GM19452 (cell line): ENCODE results near the gene KRTAP1-5.
"Not testable (repeated sequence)": the region's sequence is repeated elsewhere in the genome, so short reads cannot be mapped to it uniquely, and the experiment has no call there.

ENCODE experiments used
- ATAC-seq: cut with Tn5 transposase; IDR thresholded peaks from one replicate; pipeline ENCODE4 v1.9.1; 2021; ENCODE audit not compliant: unreplicated experiment

Gene KRTAP1-5

DNA sequence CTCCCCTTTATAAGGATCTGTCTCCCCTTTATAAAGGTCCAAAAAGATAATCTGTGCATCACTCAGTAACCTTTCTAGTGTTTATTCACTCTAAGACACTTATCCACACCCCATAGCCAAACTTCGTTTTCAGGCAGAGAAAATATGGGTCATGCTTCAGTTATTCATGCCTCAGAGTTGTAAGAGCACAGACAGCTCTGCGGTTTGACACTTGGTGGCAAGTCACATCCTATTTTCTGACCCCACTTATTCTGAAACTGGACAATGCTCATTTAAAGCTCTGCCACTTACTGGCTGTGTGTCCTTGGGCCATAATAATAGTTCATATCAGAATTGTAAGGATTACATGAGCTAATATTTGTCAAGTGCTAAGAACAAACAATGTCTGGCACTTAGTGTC is 22.1 kb upstream of the KRTAP1-5 start:
- ATAC-seq, result no peak

DNA sequence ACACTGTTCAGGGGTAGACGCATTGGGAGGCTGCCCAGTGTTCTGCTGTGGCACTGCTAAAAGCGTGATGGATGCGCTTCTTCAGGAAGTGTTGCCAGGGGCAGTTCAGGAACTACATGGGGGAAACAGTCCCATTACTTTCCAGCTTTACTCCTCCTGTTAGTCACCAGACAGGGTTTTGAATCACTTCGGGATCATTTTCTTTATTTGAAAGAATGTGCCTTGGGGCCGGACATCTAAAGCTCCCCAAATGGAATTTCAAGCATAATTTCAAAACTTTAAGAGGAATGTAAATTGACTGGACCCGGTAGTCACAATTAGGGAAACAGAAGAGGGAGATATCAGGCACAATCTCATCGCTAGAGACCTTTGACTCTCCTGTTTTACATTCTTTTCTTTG is 21.4 kb upstream of the KRTAP1-5 start:
- no peak for ATAC-seq

DNA sequence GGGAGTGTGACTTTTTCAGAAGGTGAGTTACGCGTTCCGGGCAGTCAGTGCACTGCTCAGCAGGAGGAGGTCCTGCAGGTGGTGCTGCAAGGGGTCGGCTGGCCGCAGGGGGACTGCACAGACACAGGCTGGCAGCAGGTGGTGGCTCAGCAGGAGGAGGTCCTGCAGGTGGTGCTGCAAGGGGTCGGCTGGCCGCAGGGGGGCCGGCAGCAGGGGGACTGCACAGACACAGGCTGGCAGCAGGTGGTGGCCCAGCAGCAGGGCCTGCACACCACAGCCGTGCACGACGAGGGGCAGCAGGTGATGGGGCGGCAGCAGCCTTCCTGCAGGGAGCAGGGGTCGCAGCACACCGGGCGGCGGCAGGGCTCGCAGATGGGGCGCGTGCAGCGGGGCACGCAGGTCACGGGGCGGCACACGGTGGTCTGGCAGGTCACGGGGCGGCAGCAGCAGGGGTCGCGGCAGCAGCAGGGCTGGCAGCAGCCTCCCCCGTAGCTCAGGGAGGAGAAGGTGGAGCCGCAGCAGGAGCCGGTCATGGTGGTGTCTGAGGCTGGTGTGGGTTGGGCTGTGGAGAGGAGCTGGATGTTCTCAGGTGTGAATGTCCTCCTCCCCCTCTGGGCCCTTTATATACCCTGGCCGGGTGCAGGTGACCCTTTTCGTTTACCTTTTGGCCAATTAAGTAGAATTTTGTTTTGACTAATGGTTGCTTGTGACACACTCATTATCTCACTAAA is 19.9 kb upstream of the KRTAP1-5 start, which contains the start of gene KRTAP2-1:
Gene KRTAP2-1 (minus strand): TSS at position 582 of the 731 bp plus-strand sequence. CDS start 49 bp downstream, at position 533.
- ATAC-seq, result not testable (repeated sequence)

DNA sequence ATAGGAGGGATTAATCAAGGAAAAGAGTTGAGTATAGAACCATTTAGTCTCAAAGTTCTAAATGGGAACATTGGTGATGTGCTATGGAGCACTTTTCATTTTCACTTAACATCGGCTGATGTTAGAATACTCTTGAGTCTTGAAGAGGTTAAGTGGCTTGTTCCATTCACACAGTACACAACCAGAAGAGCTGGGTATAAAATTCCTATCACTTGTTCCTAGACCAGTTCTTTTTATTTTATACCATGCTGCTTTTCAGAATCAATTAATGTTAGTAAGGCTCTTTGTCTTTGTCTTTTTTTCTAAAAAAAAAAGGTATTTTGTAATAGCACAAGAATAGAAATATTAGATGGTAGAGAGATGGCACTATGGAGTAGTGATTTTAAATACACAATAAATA is 15.9 kb upstream of the KRTAP1-5 start:
- ATAC-seq, result no peak

DNA sequence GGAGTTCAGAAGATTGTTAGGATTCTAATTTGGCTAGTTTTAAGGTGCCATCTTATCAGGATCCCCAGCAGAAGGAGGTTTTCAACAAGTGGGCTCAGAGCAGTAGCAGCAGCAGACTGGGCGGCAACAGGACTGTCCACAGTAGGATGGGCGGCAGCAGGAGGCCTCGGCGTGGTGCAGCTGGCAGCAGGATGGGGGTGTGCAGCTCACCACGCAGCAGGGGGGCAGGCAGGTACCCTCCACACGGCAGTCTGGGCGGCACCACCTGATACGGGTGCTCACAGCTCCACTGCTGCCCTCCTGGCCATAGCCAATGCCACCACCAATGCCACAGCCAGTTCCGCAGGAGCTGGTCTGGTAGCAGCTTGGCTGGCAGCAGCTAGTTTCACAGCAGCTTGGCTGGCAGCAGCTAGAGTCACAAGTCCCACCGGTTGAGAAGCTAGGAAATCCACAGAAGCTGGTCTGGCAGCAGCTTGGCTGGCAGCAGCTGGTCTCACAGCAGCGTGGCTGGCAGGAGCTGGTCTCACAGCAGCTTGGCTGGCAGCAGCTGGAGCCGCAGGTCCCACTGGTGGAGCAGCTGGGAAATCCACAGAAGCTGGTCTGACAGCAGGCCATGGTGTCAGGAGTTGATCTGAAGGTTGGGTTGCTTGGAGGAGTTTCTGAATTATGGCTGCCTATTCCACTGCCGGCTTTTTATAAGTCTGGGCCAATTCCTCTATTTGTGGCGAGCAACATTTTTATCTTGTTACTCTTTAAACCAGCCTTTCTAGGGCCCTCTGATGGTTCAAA is 14.0 kb upstream of the KRTAP1-5 start, which contains the start of gene KRTAP1-1:
Gene KRTAP1-1 (minus strand): TSS at position 668 of the 789 bp plus-strand sequence. CDS start 53 bp downstream, at position 615.
- not testable (repeated sequence) for ATAC-seq

DNA sequence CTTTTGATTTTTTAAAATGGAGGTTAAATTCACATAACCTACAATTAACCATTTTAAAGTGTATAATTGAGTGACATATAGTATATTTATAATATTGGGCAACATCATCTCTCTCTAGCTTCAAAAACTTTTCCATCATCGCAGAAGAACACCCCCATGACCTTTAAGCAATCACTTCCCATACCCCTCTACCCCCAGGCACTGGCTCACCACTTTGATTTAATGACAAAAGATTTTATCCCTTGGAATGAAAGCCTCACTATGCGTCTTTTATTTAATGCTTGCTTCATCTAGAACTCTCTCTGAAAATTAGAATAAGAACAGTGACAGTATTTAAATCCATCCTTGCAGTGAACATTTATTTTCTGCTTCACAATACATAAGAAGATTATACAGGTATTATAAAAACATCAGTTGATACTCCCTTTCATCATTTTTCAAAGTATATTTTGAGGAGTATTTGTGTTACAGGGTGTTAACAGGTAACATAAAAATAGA is 10.9 kb upstream of the KRTAP1-5 start:
- ATAC-seq, result no peak

DNA sequence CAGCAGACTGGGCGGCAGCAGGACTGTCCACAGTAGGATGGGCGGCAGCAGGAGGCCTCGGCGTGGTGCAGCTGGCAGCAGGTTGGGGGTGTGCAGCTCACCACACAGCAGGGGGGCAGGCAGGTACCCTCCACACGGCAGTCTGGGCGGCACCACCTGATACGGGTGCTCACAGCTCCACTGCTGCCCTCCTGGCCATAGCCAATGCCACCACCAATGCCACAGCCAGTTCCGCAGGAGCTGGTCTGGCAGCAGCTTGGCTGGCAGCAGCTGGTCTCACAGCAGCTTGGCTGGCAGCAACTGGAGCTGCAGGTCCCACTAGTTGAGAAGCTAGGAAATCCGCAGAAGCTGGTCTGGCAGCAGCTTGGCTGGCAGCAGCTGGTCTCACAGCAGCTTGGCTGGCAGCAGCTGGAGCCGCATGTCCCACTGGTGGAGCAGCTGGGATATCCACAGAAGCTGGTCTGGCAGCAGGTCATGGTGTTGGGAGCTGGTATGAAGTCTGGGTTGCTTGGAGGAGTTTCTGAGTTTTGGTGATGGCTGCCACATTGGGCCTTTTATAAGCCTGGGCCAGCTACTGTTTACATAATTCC is 7.4 kb upstream of the KRTAP1-5 start, which contains the start of gene KRTAP1-3:
Gene KRTAP1-3 (minus strand): TSS at position 529 of the 590 bp plus-strand sequence. CDS start 53 bp downstream, at position 476.
- ATAC-seq, result not testable (repeated sequence)

DNA sequence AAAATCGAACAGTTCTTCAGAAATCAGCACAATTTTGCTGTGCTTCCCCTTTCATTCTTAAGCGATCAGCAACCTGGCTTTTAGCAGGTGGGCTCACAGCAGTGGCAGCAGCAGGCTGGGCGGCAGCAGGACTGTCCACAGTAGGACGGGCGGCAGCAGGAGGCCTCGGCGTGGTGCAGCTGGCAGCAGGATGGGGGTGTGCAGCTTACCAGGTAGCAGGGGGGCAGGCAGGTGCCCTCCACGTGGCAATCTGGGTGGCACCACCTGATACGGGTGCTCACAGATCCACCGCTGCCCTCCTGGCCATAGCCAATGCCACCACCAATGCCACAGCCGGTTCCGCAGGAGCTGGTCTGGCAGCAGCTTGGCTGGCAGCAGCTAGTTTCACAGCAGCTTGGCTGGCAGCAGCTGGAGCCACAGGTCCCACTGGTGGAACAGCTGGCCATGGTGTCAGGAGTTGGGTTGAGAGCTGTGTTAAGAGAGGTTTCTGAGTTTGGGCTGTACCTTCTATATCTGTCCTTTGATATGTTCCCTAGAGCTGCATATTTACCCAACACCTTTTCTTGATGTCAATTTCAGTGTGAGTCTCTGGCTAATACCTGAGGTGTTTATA is 2.7 kb upstream of the KRTAP1-5 start, which contains the start of gene KRTAP1-4:
Gene KRTAP1-4 (minus strand): TSS at position 563 of the 613 bp plus-strand sequence. CDS start 117 bp downstream, at position 446.
- no peak for ATAC-seq

DNA sequence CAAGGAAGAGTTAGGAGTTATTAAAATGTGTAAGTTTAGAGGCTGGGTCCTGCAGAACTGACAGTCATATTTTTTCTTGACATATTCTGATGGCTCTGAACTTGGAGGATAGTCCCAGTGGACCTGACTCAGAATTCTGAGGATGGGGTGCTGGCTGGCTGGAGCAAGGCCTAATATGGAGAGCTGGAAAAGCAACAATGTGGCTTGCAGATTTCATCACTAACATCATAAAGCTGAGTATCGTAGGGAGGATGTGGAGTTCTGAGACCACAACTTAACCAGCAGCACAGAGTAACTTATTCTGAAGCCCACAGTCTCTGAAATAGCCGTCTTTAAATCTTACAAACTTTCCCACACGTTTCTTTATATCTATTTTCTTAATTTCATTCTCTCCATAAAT is 2.3 kb downstream of the KRTAP1-5 start:
- ATAC-seq, result no peak

DNA sequence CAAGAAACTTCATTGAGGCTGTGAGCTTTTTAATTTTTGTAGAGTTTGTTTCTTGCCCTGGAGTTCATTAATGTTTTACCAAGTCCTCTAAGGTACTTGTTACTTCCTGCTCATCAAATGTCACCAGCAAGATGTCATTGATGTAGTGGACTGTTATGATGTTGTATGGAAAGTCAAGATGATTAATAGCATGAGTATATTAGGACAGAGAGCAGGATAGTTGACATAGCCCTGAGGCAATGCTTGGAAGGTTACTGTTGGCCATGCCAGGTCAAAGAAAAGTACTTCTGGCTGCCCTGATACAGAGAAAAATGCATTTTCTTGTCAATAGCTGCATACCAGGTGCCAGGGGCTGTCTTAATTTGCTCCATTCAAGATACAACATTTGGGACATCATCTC is 6.7 kb downstream of the KRTAP1-5 start:
- no peak for ATAC-seq

DNA sequence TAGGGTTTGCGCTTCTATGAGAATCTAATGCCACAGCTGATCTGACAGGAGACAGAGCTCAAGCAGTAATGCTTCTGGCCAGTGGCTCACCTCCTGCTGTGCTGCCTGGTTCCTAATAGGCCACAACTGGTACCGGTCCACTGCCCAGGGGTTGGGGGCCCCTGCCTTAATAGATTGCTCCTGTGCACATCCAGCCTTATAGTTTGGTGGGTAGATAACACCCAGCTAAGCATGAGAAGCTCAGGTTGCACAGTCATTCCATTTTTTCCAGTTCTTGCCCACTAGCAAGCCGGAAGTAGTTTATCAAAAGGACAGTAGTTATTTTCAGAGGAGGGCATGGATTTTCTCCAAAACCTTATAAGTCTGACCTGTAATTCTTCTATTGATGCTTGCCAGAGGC is 7.6 kb downstream of the KRTAP1-5 start:
- ATAC-seq, result no peak

DNA sequence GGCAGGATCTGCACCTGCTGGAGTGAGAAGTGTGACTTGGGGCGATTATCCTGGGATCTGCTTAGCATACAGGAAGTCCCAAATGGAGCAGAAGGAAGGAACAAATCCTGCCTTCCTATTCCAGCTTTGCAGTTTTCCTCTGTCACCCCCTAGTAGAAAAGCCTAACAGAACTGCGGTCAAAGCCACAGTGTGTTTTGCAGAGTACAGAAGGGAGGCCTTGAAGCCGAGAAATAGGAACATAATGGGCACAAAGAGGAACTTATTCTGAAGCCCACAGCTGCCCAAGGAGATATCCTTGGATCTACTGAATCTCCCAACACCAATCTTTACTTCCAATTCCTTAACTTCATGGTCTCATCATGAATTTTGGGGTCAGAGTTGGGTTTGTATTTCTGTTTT is 8.5 kb downstream of the KRTAP1-5 start:
- no peak for ATAC-seq

DNA sequence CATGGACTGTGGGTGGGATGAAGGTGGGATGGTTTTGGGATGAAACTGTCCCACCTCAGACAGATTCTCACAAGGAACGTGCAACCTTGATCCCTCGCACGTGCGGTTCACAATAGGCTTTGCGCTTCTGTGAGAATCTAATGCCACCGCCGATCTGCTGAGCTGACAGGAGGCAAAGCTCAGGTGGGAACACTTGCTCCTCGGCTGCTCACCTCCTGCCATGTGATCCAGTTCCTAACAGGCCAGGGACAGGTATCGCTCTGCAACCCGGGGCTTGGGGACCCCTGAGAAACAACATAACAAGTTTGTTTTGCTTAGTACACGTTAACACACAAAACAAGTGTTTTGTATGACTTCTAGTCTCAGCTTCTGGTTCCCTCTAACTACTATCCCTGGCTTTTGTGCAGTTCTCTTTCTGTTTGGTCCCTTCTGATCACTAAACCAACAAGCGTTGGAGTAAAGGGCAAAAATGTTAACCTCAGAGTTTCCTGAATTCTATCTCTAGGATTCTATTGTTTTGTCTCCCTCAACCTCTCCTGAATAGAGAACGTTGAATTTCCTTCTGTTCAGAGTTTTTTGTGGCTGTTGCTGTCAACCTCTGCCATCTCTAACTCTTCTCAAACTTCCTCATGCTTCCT is 10.3 kb downstream of the KRTAP1-5 start:
- no peak for ATAC-seq

DNA sequence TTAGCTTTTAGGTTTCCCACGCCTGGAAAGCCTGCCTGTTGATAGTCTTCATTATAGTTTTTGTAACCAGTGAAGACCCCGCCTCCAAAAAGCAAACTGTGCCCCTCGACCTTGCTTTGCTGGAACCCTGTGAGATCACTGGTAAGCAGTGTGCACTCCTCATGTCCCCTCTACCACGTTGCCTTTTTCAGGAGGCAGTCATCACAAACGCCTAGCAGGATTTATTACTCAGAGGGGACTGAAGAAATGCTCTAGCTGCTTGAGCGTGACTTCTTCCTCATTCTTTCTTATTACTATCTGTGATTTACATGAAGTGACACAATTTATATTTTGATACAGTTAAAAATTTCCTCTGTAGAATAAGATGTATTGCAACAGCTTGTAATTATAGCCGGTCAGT is 11.6 kb downstream of the KRTAP1-5 start:
- no peak for ATAC-seq

DNA sequence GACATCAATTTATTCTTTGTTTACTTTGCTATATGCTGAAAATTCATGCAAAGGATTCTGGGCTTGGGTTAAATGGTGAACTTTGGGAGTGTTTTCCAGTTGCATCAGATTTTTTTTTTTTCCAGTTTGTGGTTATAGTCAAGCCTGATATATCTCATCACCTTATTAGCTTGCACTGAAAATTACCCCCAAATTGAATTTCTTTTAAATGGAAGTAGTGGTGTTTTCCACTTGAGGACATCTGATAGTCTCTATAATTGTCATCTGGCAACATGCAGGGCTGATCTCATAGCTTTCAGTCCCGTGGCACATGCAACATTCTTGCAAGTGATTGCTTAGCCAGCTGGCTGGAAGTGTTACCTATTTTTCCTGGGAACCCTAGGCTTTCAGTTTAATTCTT is 13.4 kb downstream of the KRTAP1-5 start:
- no peak for ATAC-seq

DNA sequence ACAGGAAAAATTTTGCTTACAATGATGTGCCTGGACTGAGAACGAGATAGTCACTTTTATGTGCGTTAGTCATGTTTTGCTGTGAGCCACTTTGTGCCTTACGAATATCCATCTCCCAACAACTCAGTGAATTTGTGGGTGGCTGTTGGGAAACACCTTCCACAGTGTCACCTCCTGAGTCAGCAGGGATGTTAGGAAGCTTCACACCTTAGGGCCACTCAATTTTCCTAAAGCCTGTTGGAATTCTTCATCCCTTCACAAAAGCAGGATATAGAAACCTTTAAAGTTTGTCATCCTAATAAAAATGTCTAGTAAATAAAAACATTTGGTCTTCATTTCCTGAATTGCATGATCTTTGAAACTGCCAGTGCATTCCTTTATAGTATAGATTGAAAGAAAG is 13.8 kb downstream of the KRTAP1-5 start:
- no peak for ATAC-seq

DNA sequence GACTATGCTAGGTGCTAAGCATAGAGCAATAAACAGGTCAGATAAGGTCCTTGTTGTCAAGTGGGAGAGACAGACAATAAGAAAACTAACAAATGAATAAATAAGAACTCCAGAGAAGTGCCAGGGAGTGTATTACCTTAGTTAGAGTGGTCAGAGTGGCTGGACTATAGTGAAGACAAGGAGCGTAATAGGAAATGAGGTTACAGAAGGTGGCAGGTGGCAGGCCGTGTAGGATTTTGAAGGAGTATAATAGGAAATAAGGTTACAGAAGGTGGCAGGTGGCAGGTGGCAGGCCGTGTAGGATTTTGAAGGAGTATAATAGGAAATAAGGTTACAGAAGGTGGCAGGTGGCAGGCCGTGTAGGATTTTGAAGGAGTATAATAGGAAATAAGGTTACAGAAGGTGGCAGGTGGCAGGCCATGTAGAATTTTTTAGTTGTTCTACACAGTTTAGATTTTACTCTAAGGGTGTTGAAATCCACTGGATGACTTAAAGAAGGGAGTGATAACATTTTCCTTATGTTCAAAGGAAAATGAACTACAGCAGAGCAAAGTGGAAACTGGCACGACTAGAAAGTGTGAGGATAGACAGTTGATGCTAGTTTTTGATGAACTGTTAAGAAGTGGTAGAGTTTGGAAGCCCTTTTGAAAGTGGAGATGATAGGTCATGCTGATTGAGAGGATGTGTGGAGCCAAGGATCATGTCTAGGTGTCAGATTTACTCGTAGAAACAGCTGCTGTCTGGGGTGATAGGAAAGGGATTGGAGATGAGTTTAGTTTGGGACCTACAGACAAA is 14.5 kb downstream of the KRTAP1-5 start:
- ATAC-seq, result no peak

DNA sequence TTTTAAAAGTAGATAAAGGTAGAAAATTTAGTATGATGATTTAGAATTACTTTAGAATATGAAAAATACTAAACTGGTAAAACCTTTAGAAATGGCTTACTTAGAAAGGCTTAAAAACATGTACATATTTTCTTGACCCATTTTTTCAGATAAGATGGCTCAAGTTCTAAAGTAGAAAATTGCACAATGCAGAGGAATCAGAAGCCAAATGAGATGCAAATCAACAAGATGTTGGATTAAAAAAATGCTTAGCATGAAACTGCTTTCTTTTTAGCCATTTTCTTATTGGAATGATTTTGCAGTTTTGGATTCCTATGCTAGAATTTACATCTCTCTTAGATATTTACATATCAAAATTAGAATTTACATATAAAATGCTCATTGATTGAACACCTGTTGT is 16.6 kb downstream of the KRTAP1-5 start:
- no peak for ATAC-seq

DNA sequence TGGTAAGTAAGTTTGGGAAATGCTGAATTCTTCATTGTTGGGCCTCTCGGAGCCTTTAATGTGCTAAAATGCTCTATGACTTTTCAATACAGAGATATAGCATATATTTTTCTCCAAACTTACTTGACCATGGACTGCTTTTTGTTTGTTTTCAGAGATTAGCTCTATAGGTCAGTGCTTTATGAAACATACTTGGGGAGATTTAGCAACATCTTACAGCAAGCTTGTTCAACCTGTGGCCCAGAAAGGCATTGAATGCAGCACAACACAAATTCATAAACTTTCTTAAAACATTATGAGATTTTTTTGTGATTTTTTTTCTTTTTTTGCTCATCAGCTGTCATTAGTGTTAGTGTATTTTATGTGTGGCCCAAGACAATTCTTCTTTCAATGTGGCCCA is 17.1 kb downstream of the KRTAP1-5 start:
- no peak for ATAC-seq
